ENCODE data around the gene LRP5. TPM values are rescaled to one million over a fixed set of nuclear protein-coding genes. Genes with fewer than 3 reads are reported as not detected.

The LRP5 gene
- total RNA-seq, 2 donors from 2014 or later: 81.0 to 110 TPM

- H3K9me3 ChIP-seq: no peaks in the 10 kb centered on the region
- H3K4me3 ChIP-seq: no peak overlapping the region
- TF ChIP-seq CTCF (IDR thresholded peaks at IDR 0.05): no peak
- peaks cover 2% of the 10 kb centered on the region for H3K4me1 ChIP-seq
- peaks cover 7% of the 10 kb centered on the region for H3K36me3 ChIP-seq
- no peak overlapping the region for H3K9ac ChIP-seq (ENCODE audit: low read depth in 2 of 2, low read length in 2 of 2)
- DNase-seq: no peak
- no peaks in the 10 kb centered on the region for H3K27me3 ChIP-seq
- no peak overlapping the region for H3K27ac ChIP-seq
- intact Hi-C loops (cut with DNase I): no loop called here
Observed at GRCh38 chr11:68416070-68416578, 103.7 kb downstream of the LRP5 start.

- Histone ChIP-seq H3K9me3 (no peaks in the 10 kb centered on the region), H3K4me1 (no peaks in the 10 kb centered on the region), H3K27me3 (no peaks in the 10 kb centered on the region), H3K9ac (ENCODE audit: low read depth in 2 of 2, low read length in 2 of 2) (no peak overlapping the region), H3K36me3 (peaks cover 7% of the 10 kb centered on the region), H3K27ac (no peak overlapping the region), H3K4me3 (no peak overlapping the region)
- no peak for DNase-seq
- intact Hi-C loops (cut with DNase I): no loop called here
- no peak for TF ChIP-seq CTCF (IDR thresholded peaks at IDR 0.05)
Observed at GRCh38 chr11:68418648-68419047, 106.3 kb downstream of the LRP5 start.

- Histone ChIP-seq H3K36me3 (peaks cover 12% of the 10 kb centered on the region), H3K9me3 (no peaks in the 10 kb centered on the region), H3K4me1 (no peaks in the 10 kb centered on the region), H3K27me3 (no peaks in the 10 kb centered on the region), H3K27ac (no peak overlapping the region), H3K9ac (ENCODE audit: low read depth in 2 of 2, low read length in 2 of 2) (no peak overlapping the region), H3K4me3 (no peak overlapping the region)
- intact Hi-C loops (cut with DNase I): no loop called here
- no peak for DNase-seq
- no peak for TF ChIP-seq CTCF (IDR thresholded peaks at IDR 0.05)
Observed at GRCh38 chr11:68420171-68420570, 107.8 kb downstream of the LRP5 start.

- Histone ChIP-seq H3K36me3 (peaks cover 7% of the 10 kb centered on the region), H3K4me3 (no peak overlapping the region), H3K9me3 (no peaks in the 10 kb centered on the region), H3K27ac (no peak overlapping the region), H3K9ac (ENCODE audit: low read depth in 2 of 2, low read length in 2 of 2) (no peak overlapping the region), H3K27me3 (no peaks in the 10 kb centered on the region), H3K4me1 (no peaks in the 10 kb centered on the region)
- TF ChIP-seq CTCF (IDR thresholded peaks at IDR 0.05): no peak
- no peak for DNase-seq
- intact Hi-C loops (cut with DNase I): no loop called here
Observed at GRCh38 chr11:68423481-68423880, 111.1 kb downstream of the LRP5 start.

GRCh38 chr11:68424101-68424632 is 111.8 kb downstream of the LRP5 start:
- DNase-seq: no peak
- H3K9me3 ChIP-seq: no peaks in the 10 kb centered on the region
- intact Hi-C loops (cut with DNase I): no loop called here
- peaks cover 7% of the 10 kb centered on the region for H3K36me3 ChIP-seq
- no peak overlapping the region for H3K9ac ChIP-seq (ENCODE audit: low read depth in 2 of 2, low read length in 2 of 2)
- TF ChIP-seq CTCF (IDR thresholded peaks at IDR 0.05): no peak
- H3K27ac ChIP-seq: no peak overlapping the region
- no peaks in the 10 kb centered on the region for H3K27me3 ChIP-seq
- no peaks in the 10 kb centered on the region for H3K4me1 ChIP-seq
- no peak overlapping the region for H3K4me3 ChIP-seq

Data from colonic mucosa (tissue), 4 donors.